ENCODE measurements around the gene UNC13C.

Gene UNC13C

DNA sequence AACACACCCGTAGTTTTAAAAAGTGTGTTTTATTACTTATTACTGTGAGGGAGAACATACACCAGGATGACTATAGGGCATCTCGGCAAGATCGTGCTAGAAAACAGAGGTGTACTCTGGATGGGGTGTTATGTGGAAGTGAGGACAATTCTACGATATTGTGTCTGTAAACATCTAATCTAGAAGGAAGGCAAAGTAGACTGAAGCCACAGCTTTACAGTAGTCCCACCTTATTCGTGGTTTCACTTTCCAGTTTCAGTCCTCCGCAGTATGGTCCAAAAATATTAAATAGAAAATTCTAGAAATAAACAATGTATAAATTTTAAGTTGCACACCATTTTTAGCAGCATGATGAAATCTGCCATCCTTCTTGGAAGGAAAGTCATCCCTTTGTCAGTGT is 277.9 kb downstream of the UNC13C start:
- no peak for DNase-seq (ENCODE audit: low read depth, low spot score)
- H3K4me3 ChIP-seq (ENCODE audit: low read length): no peak overlapping the region

DNA sequence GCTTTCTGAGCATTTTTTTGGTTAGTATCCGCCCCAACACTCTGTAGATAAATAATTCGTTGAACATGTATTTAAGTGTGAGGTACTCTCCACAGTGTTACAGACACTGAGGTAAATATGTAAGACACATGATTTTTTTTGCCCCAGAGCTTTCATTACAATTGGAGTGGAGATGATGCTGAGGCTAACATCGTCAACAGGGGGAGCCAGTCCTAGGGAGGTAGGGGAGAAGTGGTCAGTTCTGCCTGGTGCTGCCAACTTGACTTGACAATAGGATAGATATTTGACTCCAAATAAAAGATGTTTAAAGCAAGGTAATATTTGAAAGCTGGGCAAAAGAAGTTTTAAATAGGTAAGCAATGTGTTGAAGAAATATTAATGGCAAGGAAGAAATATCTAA is 295.7 kb downstream of the UNC13C start:
- peak; percentile 12 for DNase-seq (ENCODE audit: low read depth, low spot score)
- H3K4me3 ChIP-seq (ENCODE audit: low read length): no peak overlapping the region

DNA sequence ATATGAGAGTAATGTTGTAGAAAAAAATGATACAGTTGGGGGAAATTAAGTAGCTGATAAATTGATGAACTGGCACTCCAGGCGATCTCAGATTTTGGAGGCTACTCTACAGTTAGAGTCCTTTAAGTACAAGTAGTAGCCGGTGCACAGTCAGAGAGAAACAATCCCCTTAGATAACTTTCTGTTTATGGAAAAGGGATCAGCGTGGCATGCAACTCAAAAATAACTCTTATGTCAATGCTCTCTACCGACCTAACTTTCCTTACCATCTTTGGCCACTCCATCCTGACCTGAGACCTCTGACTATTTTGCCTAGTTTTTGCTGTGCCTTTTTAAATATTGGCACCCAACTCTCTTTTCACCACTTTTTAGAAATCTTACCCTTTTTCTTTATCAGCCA is 299.6 kb downstream of the UNC13C start:
- H3K4me3 ChIP-seq (ENCODE audit: low read length): no peak overlapping the region

DNA sequence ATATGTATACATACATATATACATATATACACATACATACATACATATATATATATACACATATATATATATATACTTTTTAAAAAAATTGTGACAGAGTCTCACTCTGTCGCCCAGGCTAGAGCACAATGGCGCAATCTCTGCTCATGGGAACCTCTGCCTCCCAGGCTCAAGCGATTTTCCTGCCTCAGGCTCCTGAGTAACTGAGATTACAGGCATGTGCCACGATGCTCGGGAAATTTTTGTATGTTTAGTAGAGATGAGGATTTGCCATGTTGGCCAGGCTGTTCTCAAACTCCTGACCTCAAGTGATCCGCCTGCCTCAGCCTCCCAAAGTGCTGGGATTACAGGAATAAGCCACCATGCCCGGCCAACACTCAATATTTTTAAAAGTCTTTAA is 302.5 kb downstream of the UNC13C start:
- no peak overlapping the region for H3K4me3 ChIP-seq (ENCODE audit: low read length)
- no peak for DNase-seq (ENCODE audit: low read depth, low spot score)

More for the DNA sequence above, 299.6 kb downstream of the UNC13C start:
- no peak for DNase-seq (ENCODE audit: low read depth, low spot score)

DNA sequence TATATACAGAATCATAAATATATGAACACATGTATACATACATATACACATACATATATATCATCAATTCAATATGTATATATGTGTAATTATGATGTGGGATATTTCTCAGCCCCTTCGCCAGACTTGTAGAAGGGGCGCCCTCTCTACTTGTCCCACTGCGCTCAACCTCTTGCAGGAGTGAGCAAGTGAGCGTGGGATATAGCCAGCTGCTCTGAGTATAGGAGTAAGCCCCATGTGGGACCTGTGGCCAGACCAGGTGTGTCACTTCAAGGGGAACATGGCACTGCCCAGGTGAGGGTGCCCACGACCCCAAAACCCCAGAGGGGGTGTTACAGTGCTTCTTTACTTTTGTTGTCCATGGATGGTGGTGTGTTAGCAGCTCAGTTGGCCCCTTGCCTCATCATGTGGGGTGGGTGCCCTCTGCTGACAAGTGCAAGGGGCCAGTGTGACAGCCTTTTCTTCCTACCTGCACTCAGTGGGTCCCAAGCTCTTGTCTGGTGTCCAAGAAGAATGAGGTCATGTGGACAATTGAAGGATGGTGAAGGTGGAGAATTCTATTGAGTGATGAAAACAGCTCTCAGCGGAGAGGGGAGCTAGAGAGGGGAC is 304.1 kb downstream of the UNC13C start:
- no peak overlapping the region for H3K4me3 ChIP-seq (ENCODE audit: low read length)
- DNase-seq (ENCODE audit: low read depth, low spot score): no peak

DNA sequence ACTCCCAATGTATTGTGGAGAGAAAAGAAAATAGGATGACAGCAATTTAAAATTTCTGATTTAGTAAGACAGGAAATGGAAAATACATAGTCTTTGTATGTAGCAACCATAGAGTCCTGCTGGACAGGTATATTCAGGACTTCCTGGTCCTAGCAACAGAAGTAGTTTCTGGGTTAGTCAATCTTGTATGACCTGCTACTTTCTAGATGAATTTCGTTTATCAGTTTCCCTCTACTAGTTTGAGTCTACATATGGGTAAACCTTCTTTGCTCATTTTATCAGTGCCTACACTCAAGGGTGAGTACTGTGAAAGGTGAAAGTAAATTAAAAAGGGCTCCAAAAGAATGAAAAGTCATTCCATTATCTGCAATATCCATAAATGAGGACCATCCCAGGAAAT is 309.8 kb downstream of the UNC13C start:
- DNase-seq (ENCODE audit: low read depth, low spot score): no peak
- H3K4me3 ChIP-seq (ENCODE audit: low read length): no peak overlapping the region

DNA sequence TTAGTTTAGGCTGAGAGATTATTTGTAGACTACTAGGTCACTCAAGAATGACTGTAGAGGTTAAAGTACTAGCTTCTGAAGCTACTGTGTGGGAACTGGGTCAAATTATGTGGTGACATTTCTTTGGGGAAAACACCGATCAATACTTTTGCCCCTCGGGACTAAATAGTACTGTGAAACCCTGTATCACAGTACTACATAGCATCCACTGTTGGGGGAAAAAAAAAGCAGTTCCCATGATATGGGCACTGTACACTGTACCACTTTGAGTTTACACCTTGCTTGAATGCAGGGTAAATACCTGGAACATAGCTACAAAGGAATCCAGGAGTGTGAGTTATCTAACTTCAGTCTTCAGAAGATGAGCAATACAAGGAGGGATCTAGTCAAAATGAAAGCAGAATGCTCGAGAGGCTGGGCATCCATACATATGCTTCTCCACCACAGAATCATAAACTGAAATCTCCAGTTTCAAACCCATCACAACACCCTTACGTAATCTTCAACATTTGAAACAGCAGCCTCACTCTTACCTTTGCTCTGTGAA is 311.4 kb downstream of the UNC13C start:
- DNase-seq (ENCODE audit: low read depth, low spot score): no peak
- no peak overlapping the region for H3K4me3 ChIP-seq (ENCODE audit: low read length)

DNA sequence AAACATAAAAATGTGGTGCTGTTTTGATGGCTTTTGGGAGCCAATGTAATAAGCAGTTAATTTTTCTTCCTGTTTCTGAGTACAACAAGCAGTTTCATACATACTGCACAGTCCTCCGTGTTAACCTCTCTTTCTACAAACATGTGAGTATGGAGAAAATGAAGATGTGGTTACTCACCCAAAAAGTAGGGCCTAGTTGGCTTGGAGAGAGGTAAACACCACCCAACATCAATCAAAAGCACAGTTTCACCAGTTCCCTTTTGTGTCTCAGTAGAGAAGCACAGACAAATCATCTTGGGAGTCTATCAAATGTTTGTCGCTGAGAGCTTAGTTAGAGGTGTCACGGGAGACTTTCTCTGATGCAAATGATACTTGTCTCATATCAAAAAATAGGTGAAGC is 320.2 kb downstream of the UNC13C start:
- no peak for DNase-seq (ENCODE audit: low read depth, low spot score)

DNA sequence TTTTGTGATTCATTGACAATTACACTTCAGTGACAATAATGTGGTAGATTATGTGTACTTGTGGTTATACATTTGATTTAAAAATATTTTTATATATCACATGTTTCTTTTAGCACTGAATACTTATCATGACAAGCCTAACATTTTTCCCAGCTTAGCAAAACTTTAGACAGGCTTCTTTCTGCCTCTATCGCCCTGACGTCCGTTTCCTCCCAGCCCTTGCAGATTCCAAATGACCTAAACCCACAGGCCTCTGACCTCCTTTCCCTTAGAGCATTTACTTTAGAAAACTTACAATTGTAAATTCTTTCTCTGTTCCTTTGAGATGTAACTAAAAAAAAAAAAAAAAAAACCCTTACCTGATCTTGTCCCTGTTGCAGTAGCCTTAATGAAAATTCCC is 326.1 kb downstream of the UNC13C start:
- DNase-seq (ENCODE audit: low read depth, low spot score): no peak

More for the DNA sequence above, 320.2 kb downstream of the UNC13C start:
- no peak overlapping the region for H3K4me3 ChIP-seq (ENCODE audit: low read length)

DNA sequence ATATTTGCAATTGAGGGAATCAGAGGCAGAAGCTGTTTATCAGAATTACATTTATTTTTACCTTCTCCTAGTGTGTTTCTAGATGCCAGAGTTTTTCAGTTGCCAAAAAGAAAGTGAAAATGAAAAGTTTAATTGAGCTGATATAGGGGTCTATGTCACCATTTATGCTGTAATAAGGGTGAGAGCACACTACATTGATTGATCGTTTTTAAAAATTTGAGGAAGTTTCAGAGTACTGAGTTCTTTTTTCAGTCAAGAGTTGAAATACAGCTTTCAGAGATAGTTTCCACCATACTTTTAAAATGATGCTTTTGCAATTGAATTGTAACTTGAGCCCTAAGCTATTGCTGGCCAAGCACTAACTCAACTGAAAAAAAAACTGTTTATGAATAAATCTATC is 326.9 kb downstream of the UNC13C start:
- DNase-seq (ENCODE audit: low read depth, low spot score): no peak
- no peak overlapping the region for H3K4me3 ChIP-seq (ENCODE audit: low read length)

More for the DNA sequence above, 326.1 kb downstream of the UNC13C start:
- H3K4me3 ChIP-seq (ENCODE audit: low read length): no peak overlapping the region

DNA sequence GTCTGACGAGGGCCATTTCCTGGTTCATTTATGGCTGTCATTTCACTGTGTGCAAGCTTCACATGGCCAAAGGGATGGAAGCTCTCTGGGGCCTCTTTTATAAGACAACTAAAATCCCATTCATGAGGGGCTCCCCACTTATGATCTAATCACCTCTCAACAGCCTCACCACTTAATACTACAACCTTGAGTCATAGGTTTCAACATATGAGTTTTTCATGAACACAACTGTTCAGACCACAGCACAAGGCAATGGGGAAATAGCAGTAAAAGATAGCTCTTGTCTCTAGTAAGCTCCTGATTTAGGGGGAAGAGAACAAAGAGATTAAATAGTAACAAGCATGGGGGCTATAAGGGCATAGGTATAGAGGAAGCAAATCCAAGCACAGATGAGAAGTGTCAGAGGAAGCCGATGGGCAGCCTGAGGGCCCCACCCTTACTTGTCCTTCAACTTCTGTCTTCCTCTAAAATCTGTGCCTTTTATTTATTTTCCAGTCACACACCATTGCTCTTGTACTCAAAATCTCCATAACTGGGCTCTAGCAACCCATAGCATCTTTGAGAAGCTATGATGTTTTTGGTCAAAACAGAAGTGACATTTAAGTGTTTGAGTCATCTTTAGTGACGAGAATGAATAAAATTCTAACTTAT is 329.1 kb downstream of the UNC13C start:
- H3K4me3 ChIP-seq (ENCODE audit: low read length): no peak overlapping the region
- no peak for DNase-seq (ENCODE audit: low read depth, low spot score)

DNA sequence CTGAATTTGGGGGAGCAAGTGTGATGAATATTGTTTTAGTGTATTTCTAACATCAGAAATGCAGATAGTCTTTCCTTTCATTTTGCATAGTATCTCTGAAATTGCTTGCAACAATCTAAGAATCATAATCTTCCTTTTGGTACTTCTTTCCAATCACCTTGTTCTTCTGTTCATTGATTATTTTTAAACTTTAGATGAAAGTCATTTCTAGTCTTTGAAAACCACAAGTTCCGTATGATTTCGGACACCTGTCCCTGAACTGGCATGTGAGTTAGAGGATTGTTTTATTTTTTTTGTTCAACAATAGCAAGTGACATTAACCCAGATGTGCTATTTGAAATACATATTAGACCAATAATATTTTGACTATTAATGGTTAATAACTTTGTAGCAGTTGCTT is 329.7 kb downstream of the UNC13C start:
- no peak for DNase-seq (ENCODE audit: low read depth, low spot score)
- H3K4me3 ChIP-seq (ENCODE audit: low read length): no peak overlapping the region

DNA sequence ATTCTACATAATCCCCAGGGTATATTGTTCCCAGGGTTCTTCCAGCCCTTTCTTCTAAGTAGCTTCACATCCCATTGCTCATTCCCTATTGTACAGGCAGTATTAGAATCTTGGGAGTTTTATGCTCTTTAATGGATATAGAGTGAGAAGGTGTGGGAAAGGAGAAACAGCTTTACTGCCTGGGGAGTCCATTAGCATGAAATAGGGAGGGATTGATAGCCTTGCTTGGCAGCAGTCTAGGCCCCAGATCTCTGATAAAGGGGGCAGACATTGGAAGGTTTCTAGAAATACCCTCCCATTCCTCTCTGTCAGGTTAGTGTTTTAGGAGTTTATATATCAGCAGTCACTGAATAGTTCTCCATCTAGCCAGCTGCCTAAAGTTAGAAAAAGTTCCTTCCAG is 334.3 kb downstream of the UNC13C start:
- DNase-seq (ENCODE audit: low read depth, low spot score): no peak
- no peak overlapping the region for H3K4me3 ChIP-seq (ENCODE audit: low read length)

DNA sequence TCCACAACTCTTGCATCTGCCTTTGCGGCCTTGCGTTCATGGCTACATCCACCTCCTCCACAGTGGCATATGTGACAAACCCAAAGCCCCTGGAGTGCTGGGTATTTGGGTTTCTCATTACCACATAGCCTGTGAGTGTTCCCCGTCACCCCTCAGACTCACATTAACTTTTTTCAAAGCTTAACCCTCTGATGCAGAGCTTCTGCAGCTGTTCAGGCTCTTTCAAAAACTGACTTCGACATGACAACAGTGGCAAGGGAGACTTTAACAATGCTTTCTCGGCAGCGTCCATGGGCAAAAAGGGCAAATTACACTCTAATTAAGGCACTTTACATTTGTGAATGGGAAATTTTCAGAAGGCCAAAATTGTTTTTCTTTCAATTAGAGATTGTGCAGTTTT is 343.2 kb downstream of the UNC13C start:
- DNase-seq (ENCODE audit: low read depth, low spot score): no peak
- H3K4me3 ChIP-seq (ENCODE audit: low read length): no peak overlapping the region

DNA sequence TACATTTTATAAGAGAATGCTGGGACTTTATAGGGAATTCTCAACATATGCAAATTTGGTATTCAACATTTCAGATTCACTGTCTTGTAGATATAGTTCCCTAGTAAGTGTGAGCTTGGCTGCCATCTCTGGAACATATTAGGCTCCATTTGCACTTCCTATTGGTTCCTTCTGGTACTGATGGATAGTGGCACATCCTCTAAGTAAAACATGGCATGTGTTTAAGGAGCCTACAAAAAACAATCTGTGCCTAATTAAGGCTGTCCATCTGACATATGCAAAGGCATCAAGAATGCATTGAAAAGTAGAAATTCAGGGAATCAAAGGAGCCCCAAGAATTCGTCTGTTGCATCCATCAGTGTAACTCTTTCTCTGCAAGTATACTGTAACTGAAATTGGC is 344.1 kb downstream of the UNC13C start:
- DNase-seq (ENCODE audit: low read depth, low spot score): no peak
- no peak overlapping the region for H3K4me3 ChIP-seq (ENCODE audit: low read length)

DNA sequence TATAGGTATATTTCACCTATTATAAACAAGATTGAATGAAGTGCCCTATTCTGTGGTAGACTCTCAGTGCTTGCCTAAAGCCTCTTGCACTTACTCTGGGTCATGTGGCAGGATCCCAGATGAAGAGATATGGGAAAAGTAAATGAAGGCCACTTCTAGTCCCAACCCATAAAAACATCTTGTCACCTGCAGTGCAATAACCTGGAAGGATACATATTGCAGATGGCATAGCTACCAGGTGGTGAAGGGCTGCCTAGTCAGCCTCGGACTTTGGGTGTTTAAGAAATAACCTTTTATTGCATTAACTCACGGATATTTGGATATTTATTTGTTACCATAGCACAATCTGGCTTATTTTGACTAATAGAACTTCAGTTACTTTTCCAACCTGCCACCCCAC is 367.1 kb downstream of the UNC13C start:
- DNase-seq (ENCODE audit: low read depth, low spot score): no peak

DNA sequence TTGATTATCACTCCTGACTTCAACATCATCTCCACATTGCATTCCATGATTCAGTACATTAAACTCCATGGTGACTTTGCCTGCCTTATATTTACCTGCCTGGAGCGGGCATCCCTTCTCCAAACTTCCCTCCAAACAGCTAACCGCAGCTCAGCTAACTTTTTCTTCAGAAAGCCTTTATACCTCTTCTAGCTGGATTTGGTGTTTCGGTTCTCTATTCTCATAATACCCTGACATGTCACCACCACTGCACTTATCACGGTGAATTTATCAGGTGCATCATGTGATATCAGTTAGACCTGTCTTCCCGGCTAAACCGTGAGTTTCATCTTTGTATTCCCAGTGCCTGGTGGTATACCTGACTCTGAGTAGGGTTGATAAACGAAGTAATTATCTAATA is 367.6 kb downstream of the UNC13C start:
- no peak overlapping the region for H3K4me3 ChIP-seq (ENCODE audit: low read length)
- no peak for DNase-seq (ENCODE audit: low read depth, low spot score)

More for the DNA sequence above, 367.1 kb downstream of the UNC13C start:
- no peak overlapping the region for H3K4me3 ChIP-seq (ENCODE audit: low read length)

DNA sequence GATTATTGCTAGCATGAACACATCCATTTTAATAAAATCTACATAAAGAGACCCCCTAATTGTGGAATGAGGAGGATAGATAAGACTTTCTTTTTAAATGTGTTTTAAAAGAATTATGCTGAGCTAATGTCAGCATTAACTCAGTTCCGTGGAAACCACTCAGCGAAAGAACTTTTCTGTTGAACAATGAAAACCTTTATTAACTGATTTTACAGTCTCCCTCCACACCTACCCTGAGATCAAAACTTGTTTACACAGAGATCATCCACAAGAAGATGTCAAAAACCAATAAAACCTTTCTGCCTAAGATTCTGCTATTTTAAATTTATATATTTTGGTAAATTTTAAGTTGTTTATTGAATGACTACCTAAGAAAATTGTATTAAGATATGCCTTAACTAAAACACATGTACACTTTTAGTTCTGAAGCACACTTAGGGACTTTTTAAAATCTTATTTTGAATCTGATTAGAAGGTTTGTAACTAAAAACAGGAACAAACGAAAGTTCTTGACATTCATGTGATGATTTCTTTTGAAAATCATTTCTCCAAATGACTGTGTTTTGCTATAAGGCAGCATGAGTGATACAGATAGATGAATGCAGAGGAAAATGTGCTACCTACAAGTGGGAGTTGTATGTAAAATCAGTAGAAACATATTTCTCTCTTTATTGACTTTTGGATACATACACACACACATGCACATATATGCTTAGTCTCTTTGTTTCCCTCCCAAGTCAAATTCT is 369.0 kb downstream of the UNC13C start:
- no peak for DNase-seq (ENCODE audit: low read depth, low spot score)
- H3K4me3 ChIP-seq (ENCODE audit: low read length): no peak overlapping the region

DNA sequence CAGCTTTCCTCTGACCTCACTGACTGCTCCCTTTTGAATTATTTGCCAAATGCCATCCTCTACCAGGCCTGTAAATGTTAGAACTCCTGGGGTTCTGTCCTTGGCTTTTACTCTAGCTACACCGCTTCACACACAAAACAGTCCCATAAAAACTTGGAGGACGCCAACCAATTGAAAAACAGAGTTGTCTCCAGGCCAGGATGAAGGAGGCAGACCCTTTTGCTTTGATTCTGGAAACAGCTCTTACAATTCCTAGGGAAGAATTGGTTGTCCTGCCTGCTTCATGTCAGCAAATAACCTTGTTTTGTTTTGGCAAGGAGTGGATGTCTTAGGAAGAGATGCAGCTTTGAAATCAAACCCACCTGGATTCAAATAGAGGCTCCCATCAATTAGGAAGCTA is 375.5 kb downstream of the UNC13C start:
- DNase-seq (ENCODE audit: low read depth, low spot score): no peak
- no peak overlapping the region for H3K4me3 ChIP-seq (ENCODE audit: low read length)

DNA sequence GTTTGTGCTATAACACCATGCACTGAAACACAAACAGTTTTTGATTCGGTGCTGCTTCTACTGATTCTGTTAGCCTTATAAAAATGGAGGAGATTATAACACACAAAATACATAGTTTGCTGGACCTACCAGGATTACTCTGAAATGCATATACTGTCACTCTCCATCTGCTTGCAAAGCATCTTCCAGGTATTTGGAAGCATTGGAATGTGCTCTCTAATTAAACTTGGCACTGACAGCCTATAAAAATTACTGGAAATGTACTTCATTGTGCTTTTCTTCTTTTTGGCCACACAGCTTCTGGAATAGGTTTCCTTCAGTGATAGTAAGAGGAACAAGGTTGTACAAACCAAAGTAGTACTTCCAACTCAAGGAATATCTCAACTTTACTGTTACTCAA is 376.1 kb downstream of the UNC13C start:
- no peak overlapping the region for H3K4me3 ChIP-seq (ENCODE audit: low read length)
- DNase-seq (ENCODE audit: low read depth, low spot score): no peak

All from Jurkat, Clone E6-1 (cell line).